Measurements from ENCODE around the gene LRIG1. TPM values are rescaled to one million over a fixed set of nuclear protein-coding genes. Genes with fewer than 3 reads are reported as not detected.

LRIG1 gene
- total RNA-seq, 1 donor from 2014 or later = 30.2 TPM

DNA sequence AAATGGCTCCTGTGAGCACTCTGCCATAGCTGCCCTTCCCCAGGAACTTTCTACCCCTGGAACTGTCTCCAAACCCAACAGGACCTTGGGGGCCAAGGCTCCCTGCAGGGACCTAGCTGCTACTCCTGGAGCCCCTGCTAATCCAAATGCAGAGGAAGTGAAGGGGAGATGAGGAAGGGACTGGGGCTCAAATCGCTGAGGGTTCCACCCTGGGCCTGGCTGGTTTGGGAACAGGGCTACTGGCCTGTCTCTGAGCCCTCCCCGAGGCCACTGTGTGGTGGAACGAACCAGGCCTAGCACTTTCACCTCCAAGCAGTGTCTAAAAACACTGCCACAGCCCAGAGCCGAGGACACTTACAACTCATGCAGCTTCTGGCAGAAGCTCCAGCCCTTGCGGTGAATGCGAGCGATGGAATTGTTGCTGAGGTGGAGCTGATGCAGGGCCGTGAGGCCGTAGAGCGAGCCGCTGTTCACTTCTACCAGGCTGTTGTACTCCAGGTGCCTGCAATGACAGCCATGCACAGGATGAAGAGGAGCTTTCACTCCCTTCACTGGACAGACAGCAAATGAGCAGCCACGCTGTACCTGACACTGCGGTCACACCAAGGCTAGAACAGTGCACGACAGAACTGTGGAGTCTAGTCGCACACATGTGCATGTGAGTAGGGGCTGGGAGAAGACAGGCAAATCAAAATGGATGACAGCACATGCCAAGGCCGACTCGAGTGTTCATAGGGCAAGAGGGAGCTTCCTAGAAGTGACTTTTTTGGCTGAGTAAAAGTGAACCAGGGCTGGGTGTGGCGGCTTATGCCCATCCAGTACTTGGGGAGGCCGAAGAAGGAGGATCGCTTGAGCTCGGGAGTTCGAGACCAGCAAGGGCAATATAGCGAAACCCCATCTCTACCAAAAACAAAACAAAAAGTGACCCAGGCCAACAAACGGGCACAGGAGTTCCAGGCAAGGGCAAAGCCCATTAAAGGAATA lies 90.8 kb downstream of the LRIG1 start:
- no peak for TF ChIP-seq CTCF (IDR thresholded peaks at IDR 0.05; ENCODE audit: partially characterized antibody, unreplicated experiment)
- Mint-ChIP-seq H3K4me1 (ENCODE audit: low read depth, unreplicated experiment) (peaks cover 36% of the 10 kb centered on the region), H3K27me3 (ENCODE audit: unreplicated experiment) (peaks cover 3% of the 10 kb centered on the region), H3K9me3 (ENCODE audit: unreplicated experiment) (peaks cover under 1% of the 10 kb centered on the region), H3K4me3 (ENCODE audit: unreplicated experiment) (no peak overlapping the region), H3K36me3 (ENCODE audit: unreplicated experiment) (no peaks in the 10 kb centered on the region), H3K27ac (ENCODE audit: unreplicated experiment) (no peak overlapping the region)
- no peak for DNase-seq

- Mint-ChIP-seq H3K9me3 (ENCODE audit: unreplicated experiment) (peaks cover 7% of the 10 kb centered on the region), H3K27ac (ENCODE audit: unreplicated experiment) (no peak overlapping the region), H3K4me3 (ENCODE audit: unreplicated experiment) (no peak overlapping the region), H3K4me1 (ENCODE audit: low read depth, unreplicated experiment) (peaks cover 29% of the 10 kb centered on the region), H3K36me3 (ENCODE audit: unreplicated experiment) (no peaks in the 10 kb centered on the region), H3K27me3 (ENCODE audit: unreplicated experiment) (peaks cover 5% of the 10 kb centered on the region)
- peak; percentile 89 for TF ChIP-seq CTCF (IDR thresholded peaks at IDR 0.05; ENCODE audit: partially characterized antibody, unreplicated experiment)
- peak; percentile 89 for DNase-seq
Measured at GRCh38 chr3:66407611-66408218, 93.1 kb downstream of the LRIG1 start.

GRCh38 chr3:66406831-66407610 lies 93.8 kb downstream of the LRIG1 start:
- peaks cover 7% of the 10 kb centered on the region for H3K27me3 Mint-ChIP-seq (ENCODE audit: unreplicated experiment)
- no peak overlapping the region for H3K4me3 Mint-ChIP-seq (ENCODE audit: unreplicated experiment)
- H3K4me1 Mint-ChIP-seq (ENCODE audit: low read depth, unreplicated experiment) = peaks cover 30% of the 10 kb centered on the region
- H3K9me3 Mint-ChIP-seq (ENCODE audit: unreplicated experiment) = peaks cover 7% of the 10 kb centered on the region
- no peak overlapping the region for H3K27ac Mint-ChIP-seq (ENCODE audit: unreplicated experiment)
- TF ChIP-seq CTCF (IDR thresholded peaks at IDR 0.05; ENCODE audit: partially characterized antibody, unreplicated experiment) = no peak
- DNase-seq = no peak
- no peaks in the 10 kb centered on the region for H3K36me3 Mint-ChIP-seq (ENCODE audit: unreplicated experiment)

GRCh38 chr3:66406163-66406562 lies 94.7 kb downstream of the LRIG1 start:
- peaks cover 11% of the 10 kb centered on the region for H3K9me3 Mint-ChIP-seq (ENCODE audit: unreplicated experiment)
- no peak for TF ChIP-seq CTCF (IDR thresholded peaks at IDR 0.05; ENCODE audit: partially characterized antibody, unreplicated experiment)
- H3K27me3 Mint-ChIP-seq (ENCODE audit: unreplicated experiment) = peaks cover 9% of the 10 kb centered on the region
- no peaks in the 10 kb centered on the region for H3K36me3 Mint-ChIP-seq (ENCODE audit: unreplicated experiment)
- H3K4me3 Mint-ChIP-seq (ENCODE audit: unreplicated experiment) = no peak overlapping the region
- H3K4me1 Mint-ChIP-seq (ENCODE audit: low read depth, unreplicated experiment) = peaks cover 30% of the 10 kb centered on the region
- no peak for DNase-seq
- no peak overlapping the region for H3K27ac Mint-ChIP-seq (ENCODE audit: unreplicated experiment)
